ENCODE measurements around the gene PRDX3. TPM values are rescaled to one million over a fixed set of nuclear protein-coding genes. Genes with fewer than 3 reads are reported as not detected.

PRDX3 gene
- total RNA-seq, 2 experiments from 2014 or later: 7.1 to 7.5 TPM

- peak; percentile 59 to 91 (median 74) for DNase-seq
- ChIA-PET CTCF (interaction anchor here (1.6 kb wide), 1 partner anchor 41 kb away, joined by 6 read pairs; no protein-coding TSS in a partner anchor), POLR2A (interaction anchor here (0.9 to 1.6 kb wide), 14 partner anchors 9 to 707 kb away, joined by 3 to 10 read pairs (median 5); partner anchors contain the start of genes DENND10, EIF3A, GRK5 and MCMBP)
- Histone ChIP-seq H3K4me3 (ENCODE audit: low read length) (peak within 1 kb of the TSS; percentile 92), H3K9me3 (ENCODE audit: control insufficient read depth in 1 of 2, insufficient read depth in 1 of 2, low read length in 2 of 2) (no peaks in the 10 kb centered on the region), H3K27ac (ENCODE audit: low read depth in 1 of 2, low read length in 2 of 2) (peak within 1 kb of the TSS; percentile 50 to 75), H3K4me1 (ENCODE audit: insufficient read depth, low read length) (peaks cover 24% of the 10 kb centered on the region), H3K36me3 (ENCODE audit: insufficient read depth, low read length) (peaks cover 31% of the 10 kb centered on the region), H3K27me3 (ENCODE audit: control insufficient read depth in 1 of 2, insufficient read depth in 2 of 2, low read length in 2 of 2) (no peaks in the 10 kb centered on the region)
- no peaks in the 10 kb centered on the region for H3K27me3 Mint-ChIP-seq
- ATAC-seq (ENCODE audit: poor library complexity): peak; percentile 94
- H3K9me3 Mint-ChIP-seq: no peaks in the 10 kb centered on the region
- intact Hi-C loops (cut with DNase I, micrococcal nuclease): loop anchor here (1.0 to 10.0 kb wide), 6 partner anchors 13 to 707 kb away; partner anchors contain the start of genes CACUL1 (in 2 of the 2), DENND10 (in 1 of the 2), EIF3A (in 1 of the 2) and GRK5 (in 1 of the 2)
- H3K27ac Mint-ChIP-seq: peak within 1 kb of the TSS; percentile 90
- TF ChIP-seq CTCF (IDR thresholded peaks at IDR 0.05): no peak
- H3K4me3 Mint-ChIP-seq: peak within 1 kb of the TSS; percentile 94
- peaks cover 66% of the 10 kb centered on the region for H3K36me3 Mint-ChIP-seq (ENCODE audit: low read depth)
- H3K4me1 Mint-ChIP-seq (ENCODE audit: low read depth): peaks cover 49% of the 10 kb centered on the region
Measured at GRCh38 chr10:119165171-119166117, 13.2 kb downstream of the PRDX3 start, which contains the start of gene SFXN4. TSS of gene SFXN4 (minus strand) at chr10:119165714. CDS start at chr10:119165647, 67 bp downstream.

DNA sequence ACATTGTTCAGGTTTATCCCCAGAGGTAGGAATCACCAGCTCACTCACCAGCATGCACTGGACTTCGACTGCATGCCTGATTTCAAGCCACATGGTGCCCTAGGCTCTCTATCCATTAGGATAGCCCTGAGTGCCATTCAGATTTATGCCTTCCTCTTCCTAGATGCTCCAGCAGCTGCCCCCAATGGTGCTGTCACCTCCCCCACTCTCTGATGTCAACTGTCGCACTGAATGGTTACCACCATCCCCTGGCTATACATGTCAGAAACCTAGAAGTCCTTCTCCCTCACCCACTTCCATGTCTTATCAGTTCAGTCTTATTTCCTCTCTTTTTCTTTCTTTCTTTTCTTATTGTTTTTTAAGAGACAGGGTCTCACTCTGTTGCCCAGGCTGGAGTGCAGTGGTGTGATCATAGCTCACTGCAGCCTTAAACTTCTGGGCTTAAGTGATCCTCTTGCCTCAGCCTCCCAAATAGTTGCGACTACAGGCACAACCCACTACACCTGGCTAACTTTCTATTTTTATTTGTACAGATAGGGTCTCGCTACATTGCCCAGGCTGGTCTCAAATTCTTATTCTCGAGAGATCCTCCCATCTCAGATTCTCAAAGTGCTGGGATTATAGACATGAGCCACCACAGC is 16.0 kb downstream of the PRDX3 start:
- Mint-ChIP-seq H3K4me3 (peak overlapping the region; percentile 54), H3K27me3 (no peaks in the 10 kb centered on the region), H3K27ac (no peak overlapping the region), H3K4me1 (ENCODE audit: low read depth) (peaks cover 45% of the 10 kb centered on the region), H3K9me3 (no peaks in the 10 kb centered on the region), H3K36me3 (ENCODE audit: low read depth) (peaks cover 63% of the 10 kb centered on the region)
- H3K27ac ChIP-seq (ENCODE audit: low read depth in 1 of 2, low read length in 2 of 2): no peak overlapping the region
- no peak overlapping the region for H3K4me3 ChIP-seq (ENCODE audit: low read length)
- no peak for DNase-seq
- no peaks in the 10 kb centered on the region for H3K9me3 ChIP-seq (ENCODE audit: control insufficient read depth in 1 of 2, insufficient read depth in 1 of 2, low read length in 2 of 2)
- intact Hi-C loops (cut with DNase I, micrococcal nuclease): loop anchor here (10.0 kb wide), 1 partner anchor 408 kb away; the partner anchor contains the start of gene CACUL1 (in 2 of the 2)
- H3K27me3 ChIP-seq (ENCODE audit: control insufficient read depth in 1 of 2, insufficient read depth in 2 of 2, low read length in 2 of 2): no peaks in the 10 kb centered on the region
- CTCF ChIA-PET: no interaction called here
- POLR2A ChIA-PET: no interaction called here
- TF ChIP-seq CTCF (IDR thresholded peaks at IDR 0.05): no peak
- H3K4me1 ChIP-seq (ENCODE audit: insufficient read depth, low read length): peaks cover 24% of the 10 kb centered on the region
- H3K36me3 ChIP-seq (ENCODE audit: insufficient read depth, low read length): peaks cover 24% of the 10 kb centered on the region
- no peak for ATAC-seq (ENCODE audit: poor library complexity)

- Histone ChIP-seq H3K36me3 (ENCODE audit: insufficient read depth, low read length) (peaks cover 23% of the 10 kb centered on the region), H3K9me3 (ENCODE audit: control insufficient read depth in 1 of 2, insufficient read depth in 1 of 2, low read length in 2 of 2) (no peaks in the 10 kb centered on the region), H3K27ac (ENCODE audit: low read depth in 1 of 2, low read length in 2 of 2) (no peak overlapping the region), H3K4me3 (ENCODE audit: low read length) (no peak overlapping the region), H3K27me3 (ENCODE audit: control insufficient read depth in 1 of 2, insufficient read depth in 2 of 2, low read length in 2 of 2) (no peaks in the 10 kb centered on the region), H3K4me1 (ENCODE audit: insufficient read depth, low read length) (peaks cover 24% of the 10 kb centered on the region)
- H3K4me1 Mint-ChIP-seq (ENCODE audit: low read depth): peaks cover 39% of the 10 kb centered on the region
- H3K36me3 Mint-ChIP-seq (ENCODE audit: low read depth): peaks cover 59% of the 10 kb centered on the region
- intact Hi-C loops (cut with DNase I, micrococcal nuclease): loop anchor here (10.0 kb wide), 1 partner anchor 407 kb away; the partner anchor contains the start of gene CACUL1 (in 2 of the 2)
- CTCF ChIA-PET: no interaction called here
- peak overlapping the region; percentile 54 for H3K4me3 Mint-ChIP-seq
- TF ChIP-seq CTCF (IDR thresholded peaks at IDR 0.05): no peak
- H3K9me3 Mint-ChIP-seq: no peaks in the 10 kb centered on the region
- ATAC-seq (ENCODE audit: poor library complexity) (no peak), DNase-seq (no peak)
- POLR2A ChIA-PET: interaction anchor here (0.8 kb wide), 1 partner anchor 30 kb away, joined by 3 read pairs; no protein-coding TSS in a partner anchor
- no peak overlapping the region for H3K27ac Mint-ChIP-seq
- no peaks in the 10 kb centered on the region for H3K27me3 Mint-ChIP-seq
Measured at GRCh38 chr10:119161680-119162451, 16.7 kb downstream of the PRDX3 start.

Measured in CD4-positive, alpha-beta T cell (primary cell).